IMR-90 (cell line): ENCODE data around the gene ENPP7.

ENCODE experiments used
- CEBPB ChIP-seq: IDR thresholded peaks from 2 replicates; pipeline ENCODE4 v1.6.1; 2012; ENCODE audit warnings: low read depth, low read length, improper control_type of control experiment
- CHD1 ChIP-seq: IDR thresholded peaks from 2 replicates; pipeline ENCODE4 v1.6.1; 2012; ENCODE audit warnings: low read depth, low read length, improper control_type of control experiment
- CTCF ChIP-seq: conservative IDR thresholded peaks from 2 replicates; pipeline ENCODE4 v1.5.1; 2012; ENCODE audit warnings: mild to moderate bottlenecking, low read depth, low read length, improper control_type of control experiment
- FOS ChIP-seq: fragments of 150-350 bp; IDR thresholded peaks from 2 replicates; pipeline ENCODE4 v1.6.1; 2016; ENCODE audit warnings: low read depth, low read length
- MAFK ChIP-seq: IDR thresholded peaks from 2 replicates; pipeline ENCODE4 v1.6.1; 2012; ENCODE audit warnings: low read depth, low read length, improper control_type of control experiment
- MAZ ChIP-seq: IDR thresholded peaks from 2 replicates; pipeline ENCODE4 v1.6.1; 2012; ENCODE audit warnings: low read depth, mild to moderate bottlenecking, low read length, improper control_type of control experiment, moderate library complexity, borderline replicate concordance
- MXI1 ChIP-seq: IDR thresholded peaks from 2 replicates; pipeline ENCODE4 v1.6.1; 2012; ENCODE audit warnings: low read depth, mild to moderate bottlenecking, low read length, moderate library complexity, borderline replicate concordance
- POLR2A ChIP-seq: IDR thresholded peaks from 2 replicates; pipeline ENCODE4 v1.6.1; 2012; ENCODE audit warnings: mild to moderate bottlenecking, low read depth, low read length
- RAD21 ChIP-seq: IDR thresholded peaks from 2 replicates; pipeline ENCODE4 v1.6.1; 2012; ENCODE audit warnings: low read length, improper control_type of control experiment
- RFX5 ChIP-seq: IDR thresholded peaks from 2 replicates; pipeline ENCODE4 v1.8.0; 2012; ENCODE audit warnings: low read depth, mild to moderate bottlenecking, low read length, moderate library complexity
- USF2 ChIP-seq: fragments of 150-350 bp; IDR thresholded peaks from 2 replicates; pipeline ENCODE4 v1.6.1; 2017; ENCODE audit warnings: mild to moderate bottlenecking, antibody characterized with exemption, low read length, low read depth

DNA sequence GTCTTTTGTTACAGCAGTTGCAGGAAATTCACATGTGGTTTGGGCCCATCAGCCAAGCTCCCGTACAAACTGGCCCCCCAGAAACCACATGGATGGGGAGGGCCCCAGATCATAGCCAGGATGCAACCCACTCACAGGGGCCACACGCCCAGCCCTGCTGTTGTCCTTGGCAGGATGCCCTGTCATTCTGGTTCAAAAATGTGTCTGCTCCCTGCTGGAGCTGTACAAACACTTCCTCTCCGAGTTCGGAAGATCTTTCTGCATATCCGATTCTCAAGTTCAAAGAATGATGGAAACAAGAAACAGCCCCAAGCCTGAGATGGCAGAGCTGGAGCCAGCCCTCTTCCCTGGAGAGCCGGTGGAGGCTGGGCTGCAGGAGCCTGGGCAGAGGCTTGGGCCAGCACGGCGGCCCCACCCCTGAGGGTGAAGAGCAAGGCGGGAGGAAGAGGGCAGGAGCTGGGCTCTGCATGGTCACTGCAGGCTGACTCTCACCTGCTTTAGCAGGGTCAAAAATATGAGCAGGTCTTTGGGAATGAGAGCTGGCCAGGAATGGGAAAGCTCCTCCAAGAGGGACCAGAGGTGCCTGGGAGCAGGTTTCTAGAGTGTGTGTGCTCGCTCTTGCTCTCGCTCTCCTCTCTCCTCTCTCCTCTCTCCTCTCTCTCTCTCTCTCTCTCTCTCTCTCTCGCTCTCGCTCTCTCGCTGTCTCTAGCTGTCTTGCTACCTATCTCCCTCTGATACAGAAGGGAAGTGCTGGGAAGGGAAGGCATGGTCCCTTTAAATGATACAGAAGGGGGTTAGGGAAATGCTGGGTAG lies 34.7 kb upstream of the ENPP7 start:
- TF ChIP-seq CTCF: no peak
- no peak for TF ChIP-seq RAD21
- no peak for TF ChIP-seq FOS
- TF ChIP-seq CHD1: no peak
- TF ChIP-seq RFX5: no peak
- TF ChIP-seq POLR2A: no peak
- TF ChIP-seq USF2: no peak
- TF ChIP-seq MXI1: no peak
- no peak for TF ChIP-seq MAFK
- no peak for TF ChIP-seq MAZ
- TF ChIP-seq CEBPB: no peak
